ENCODE data around the gene CMSS1. TPM values are rescaled to one million over a fixed set of nuclear protein-coding genes. Genes with fewer than 3 reads are reported as not detected.

The CMSS1 gene
- total RNA-seq, 2 experiments from 2014 or later = 95.8 to 106 TPM

DNA sequence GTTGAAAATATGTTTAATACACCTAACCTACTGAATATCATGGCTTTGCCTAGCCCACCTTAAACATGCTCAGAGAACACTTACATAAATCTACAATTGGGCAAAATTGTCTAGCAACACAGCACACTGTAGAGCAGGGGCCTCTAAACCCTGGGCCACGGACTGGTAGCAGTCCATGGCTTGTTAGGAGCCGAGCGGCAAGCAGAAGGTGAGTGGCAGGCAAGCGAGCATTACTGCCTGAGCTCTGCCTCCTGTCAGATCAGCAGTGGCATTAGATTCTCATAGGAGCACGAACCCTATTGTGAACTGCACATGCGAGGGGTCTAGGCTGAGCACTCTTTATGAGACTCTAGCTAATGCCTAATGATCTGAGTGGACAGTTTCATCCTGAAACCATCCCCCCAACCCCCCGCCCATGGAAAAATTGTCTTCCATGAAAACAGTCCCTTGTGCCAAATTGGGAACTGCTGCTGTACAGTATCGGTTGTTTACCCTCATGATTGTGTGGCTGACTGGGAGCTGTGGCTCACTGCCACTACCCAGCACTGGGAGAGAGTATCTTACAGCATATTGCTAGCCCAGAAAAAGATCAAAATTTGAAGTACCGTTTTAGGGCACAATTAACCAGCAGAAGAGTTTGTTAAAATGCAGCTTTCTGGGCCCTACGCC is 26.1 kb downstream of the CMSS1 start:
- no peak overlapping the region for H3K4me3 Mint-ChIP-seq
- DNase-seq = no peak
- no peaks in the 10 kb centered on the region for H3K9me3 Mint-ChIP-seq
- H3K36me3 Mint-ChIP-seq (ENCODE audit: low read depth) = no peaks in the 10 kb centered on the region
- CTCF ChIA-PET = interaction anchor here (0.6 to 1.7 kb wide), 8 partner anchors 12 to 556 kb away, joined by 3 to 9 read pairs (median 3); no protein-coding TSS in a partner anchor
- H3K27me3 Mint-ChIP-seq (ENCODE audit: low read depth) = no peaks in the 10 kb centered on the region
- intact Hi-C loops (cut with micrococcal nuclease) = loop anchor here (1.0 kb wide), 1 partner anchor 411 kb away; no protein-coding TSS in a partner anchor
- peaks cover 12% of the 10 kb centered on the region for H3K4me1 Mint-ChIP-seq (ENCODE audit: low read depth)
- H3K27ac Mint-ChIP-seq = no peak overlapping the region

DNA sequence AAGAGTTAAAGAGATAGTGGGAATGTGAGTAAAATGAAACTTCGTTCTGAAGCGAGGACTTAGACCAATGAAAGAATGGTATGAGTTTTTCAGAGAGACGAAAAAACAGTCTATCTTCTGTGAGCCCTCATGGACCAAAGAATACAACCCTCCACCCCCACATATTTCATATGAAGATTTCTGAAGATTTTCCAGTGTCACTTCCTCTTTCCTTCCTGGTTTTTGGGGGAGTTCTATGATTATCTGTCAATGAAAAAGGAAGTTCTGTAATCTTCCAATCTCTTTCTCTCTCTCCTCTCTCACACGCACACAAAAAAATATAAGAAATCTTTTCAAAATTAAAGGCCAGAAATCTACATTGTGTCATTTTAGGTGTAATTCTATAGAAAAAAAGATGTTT is 27.7 kb downstream of the CMSS1 start:
- Mint-ChIP-seq H3K27ac (no peak overlapping the region), H3K36me3 (ENCODE audit: low read depth) (no peaks in the 10 kb centered on the region), H3K4me3 (no peak overlapping the region), H3K27me3 (ENCODE audit: low read depth) (no peaks in the 10 kb centered on the region), H3K9me3 (no peaks in the 10 kb centered on the region), H3K4me1 (ENCODE audit: low read depth) (peaks cover 12% of the 10 kb centered on the region)
- intact Hi-C loops (cut with micrococcal nuclease) = no loop called here
- no peak for DNase-seq
- CTCF ChIA-PET = no interaction called here

GRCh38 chr3:99845999-99846398 is 28.3 kb downstream of the CMSS1 start:
- Mint-ChIP-seq H3K27me3 (ENCODE audit: low read depth) (no peaks in the 10 kb centered on the region), H3K9me3 (no peaks in the 10 kb centered on the region), H3K36me3 (ENCODE audit: low read depth) (no peaks in the 10 kb centered on the region), H3K27ac (no peak overlapping the region), H3K4me3 (no peak overlapping the region), H3K4me1 (ENCODE audit: low read depth) (peaks cover 12% of the 10 kb centered on the region)
- DNase-seq = no peak
- CTCF ChIA-PET = interaction anchor here (1.1 to 1.5 kb wide), 2 partner anchors 14 to 28 kb away, joined by 4 to 7 read pairs; partner anchors contain the start of gene CMSS1
- intact Hi-C loops (cut with micrococcal nuclease) = no loop called here

GRCh38 chr3:99846477-99847160 is 29.0 kb downstream of the CMSS1 start:
- CTCF ChIA-PET = interaction anchor here (0.6 to 1.5 kb wide), 4 partner anchors 15 to 224 kb away, joined by 3 to 7 read pairs (median 4); partner anchors contain the start of gene CMSS1
- intact Hi-C loops (cut with micrococcal nuclease) = no loop called here
- H3K27ac Mint-ChIP-seq = no peak overlapping the region
- H3K36me3 Mint-ChIP-seq (ENCODE audit: low read depth) = no peaks in the 10 kb centered on the region
- H3K4me3 Mint-ChIP-seq = no peak overlapping the region
- peaks cover 12% of the 10 kb centered on the region for H3K4me1 Mint-ChIP-seq (ENCODE audit: low read depth)
- no peaks in the 10 kb centered on the region for H3K9me3 Mint-ChIP-seq
- no peak for DNase-seq
- no peaks in the 10 kb centered on the region for H3K27me3 Mint-ChIP-seq (ENCODE audit: low read depth)

DNA sequence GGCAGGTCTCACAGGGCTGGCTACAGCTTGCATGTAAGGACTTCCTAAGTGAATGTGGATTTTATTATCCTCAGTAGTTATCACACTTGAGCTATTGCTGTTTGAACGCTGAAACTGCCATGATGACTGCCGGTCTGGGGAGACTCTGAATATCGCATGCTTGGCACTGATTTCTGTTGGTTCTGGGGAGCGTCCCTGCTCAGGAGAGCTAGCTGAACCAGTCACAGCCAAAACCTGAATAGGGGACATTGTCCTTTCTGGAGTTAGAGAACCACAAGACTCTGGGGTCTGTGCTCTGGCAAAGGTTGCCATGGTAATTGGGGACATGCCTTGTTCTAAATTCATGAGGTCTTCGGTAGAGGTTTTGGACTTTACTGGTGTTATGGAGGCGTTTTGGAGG is 30.8 kb downstream of the CMSS1 start:
- Mint-ChIP-seq H3K27me3 (ENCODE audit: low read depth) (no peaks in the 10 kb centered on the region), H3K36me3 (ENCODE audit: low read depth) (no peaks in the 10 kb centered on the region), H3K4me3 (no peak overlapping the region), H3K9me3 (no peaks in the 10 kb centered on the region), H3K4me1 (ENCODE audit: low read depth) (peaks cover 12% of the 10 kb centered on the region), H3K27ac (no peak overlapping the region)
- CTCF ChIA-PET = interaction anchor here (0.6 kb wide), 1 partner anchor 440 kb away, joined by 4 read pairs; no protein-coding TSS in a partner anchor
- intact Hi-C loops (cut with micrococcal nuclease) = no loop called here
- DNase-seq = no peak

- Mint-ChIP-seq H3K27me3 (ENCODE audit: low read depth) (no peaks in the 10 kb centered on the region), H3K27ac (no peak overlapping the region), H3K36me3 (ENCODE audit: low read depth) (peaks cover 2% of the 10 kb centered on the region), H3K9me3 (no peaks in the 10 kb centered on the region), H3K4me3 (no peak overlapping the region), H3K4me1 (ENCODE audit: low read depth) (peaks cover under 1% of the 10 kb centered on the region)
- no peak for DNase-seq
- CTCF ChIA-PET = interaction anchor here (1.5 to 1.6 kb wide), 2 partner anchors 19 kb away, joined by 3 to 6 read pairs; no protein-coding TSS in a partner anchor
- intact Hi-C loops (cut with micrococcal nuclease) = no loop called here
Observed at GRCh38 chr3:99850608-99851007, 32.9 kb downstream of the CMSS1 start.

DNA sequence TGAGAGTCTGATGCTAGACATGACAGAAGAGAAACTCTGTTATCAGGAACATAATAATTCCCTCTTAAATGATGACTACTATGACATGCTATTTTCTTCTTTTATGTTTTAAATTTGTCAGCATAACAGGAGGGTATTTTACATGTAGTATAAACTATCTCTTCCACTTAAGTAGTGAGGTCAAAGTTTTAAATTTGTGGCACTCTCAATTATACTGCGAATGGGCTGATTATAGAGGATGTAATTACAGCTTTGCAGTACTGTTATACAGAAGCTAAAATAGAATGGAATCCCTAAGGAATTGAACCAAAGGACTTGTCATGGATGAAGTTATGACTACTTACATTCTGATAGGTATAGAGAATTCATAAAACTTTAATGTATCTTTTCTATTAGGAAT is 34.3 kb downstream of the CMSS1 start:
- CTCF ChIA-PET = interaction anchor here (1.6 kb wide), 1 partner anchor 20 kb away, joined by 3 read pairs; no protein-coding TSS in a partner anchor
- intact Hi-C loops (cut with micrococcal nuclease) = no loop called here
- no peak overlapping the region for H3K4me3 Mint-ChIP-seq
- DNase-seq = no peak
- no peaks in the 10 kb centered on the region for H3K9me3 Mint-ChIP-seq
- H3K4me1 Mint-ChIP-seq (ENCODE audit: low read depth) = no peaks in the 10 kb centered on the region
- H3K36me3 Mint-ChIP-seq (ENCODE audit: low read depth) = peaks cover 2% of the 10 kb centered on the region
- no peak overlapping the region for H3K27ac Mint-ChIP-seq
- no peaks in the 10 kb centered on the region for H3K27me3 Mint-ChIP-seq (ENCODE audit: low read depth)

DNA sequence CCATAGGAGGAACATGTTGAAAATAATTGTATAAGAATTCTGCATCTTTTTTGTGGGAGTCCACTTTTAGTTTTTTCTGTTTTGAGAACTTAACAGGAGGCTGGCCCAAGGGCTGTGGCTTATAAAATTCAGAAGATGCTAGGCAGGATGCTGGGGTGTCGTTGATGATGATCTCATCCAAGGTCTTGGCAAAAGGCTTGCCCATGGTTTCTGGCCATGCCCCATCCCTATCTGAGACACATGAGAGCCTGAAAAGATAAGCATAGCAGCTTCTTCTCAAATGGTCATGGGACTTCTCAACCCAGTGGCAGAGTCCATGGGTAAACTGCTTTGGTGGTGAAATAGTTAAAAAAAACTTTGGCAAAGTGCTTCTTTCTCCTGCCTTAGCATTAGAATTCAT is 35.2 kb downstream of the CMSS1 start:
- Mint-ChIP-seq H3K27me3 (ENCODE audit: low read depth) (no peaks in the 10 kb centered on the region), H3K36me3 (ENCODE audit: low read depth) (peaks cover 2% of the 10 kb centered on the region), H3K4me3 (no peak overlapping the region), H3K4me1 (ENCODE audit: low read depth) (no peaks in the 10 kb centered on the region), H3K9me3 (no peaks in the 10 kb centered on the region), H3K27ac (no peak overlapping the region)
- CTCF ChIA-PET = no interaction called here
- DNase-seq = no peak
- intact Hi-C loops (cut with micrococcal nuclease) = no loop called here

DNA sequence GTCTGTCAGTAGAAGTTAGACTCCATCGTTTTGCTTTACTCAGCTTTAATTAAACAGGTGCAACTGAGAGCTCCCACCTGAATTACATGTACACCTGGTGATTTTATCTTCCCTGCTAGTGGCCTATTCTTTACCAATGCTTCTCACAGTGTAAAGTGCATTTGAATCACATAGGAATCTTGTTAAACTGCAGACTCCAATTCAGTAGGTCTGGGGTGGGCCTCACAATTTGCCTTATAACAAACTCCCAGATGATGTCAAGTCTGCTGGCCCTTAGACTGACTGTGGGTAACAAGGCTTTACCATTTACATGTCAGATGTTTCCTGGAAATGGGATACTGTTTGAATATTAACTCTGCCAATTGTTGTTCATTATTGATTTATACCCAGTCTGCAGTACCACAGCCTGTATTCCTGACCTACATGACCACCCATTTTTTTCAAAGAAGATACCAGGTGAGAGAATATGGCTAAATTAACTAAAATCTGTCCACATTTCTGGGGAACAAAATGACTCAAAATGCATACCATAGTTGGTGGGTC is 37.2 kb downstream of the CMSS1 start:
- Mint-ChIP-seq H3K4me3 (no peak overlapping the region), H3K27ac (no peak overlapping the region), H3K36me3 (ENCODE audit: low read depth) (peaks cover 2% of the 10 kb centered on the region), H3K9me3 (no peaks in the 10 kb centered on the region), H3K4me1 (ENCODE audit: low read depth) (no peaks in the 10 kb centered on the region), H3K27me3 (ENCODE audit: low read depth) (no peaks in the 10 kb centered on the region)
- CTCF ChIA-PET = no interaction called here
- intact Hi-C loops (cut with micrococcal nuclease) = no loop called here
- DNase-seq = no peak

- H3K4me3 Mint-ChIP-seq = no peak overlapping the region
- CTCF ChIA-PET = no interaction called here
- no peak for DNase-seq
- peaks cover 2% of the 10 kb centered on the region for H3K36me3 Mint-ChIP-seq (ENCODE audit: low read depth)
- no peaks in the 10 kb centered on the region for H3K27me3 Mint-ChIP-seq (ENCODE audit: low read depth)
- H3K9me3 Mint-ChIP-seq = no peaks in the 10 kb centered on the region
- intact Hi-C loops (cut with micrococcal nuclease) = no loop called here
- H3K27ac Mint-ChIP-seq = no peak overlapping the region
- no peaks in the 10 kb centered on the region for H3K4me1 Mint-ChIP-seq (ENCODE audit: low read depth)
Observed at GRCh38 chr3:99855900-99856299, 38.2 kb downstream of the CMSS1 start.

DNA sequence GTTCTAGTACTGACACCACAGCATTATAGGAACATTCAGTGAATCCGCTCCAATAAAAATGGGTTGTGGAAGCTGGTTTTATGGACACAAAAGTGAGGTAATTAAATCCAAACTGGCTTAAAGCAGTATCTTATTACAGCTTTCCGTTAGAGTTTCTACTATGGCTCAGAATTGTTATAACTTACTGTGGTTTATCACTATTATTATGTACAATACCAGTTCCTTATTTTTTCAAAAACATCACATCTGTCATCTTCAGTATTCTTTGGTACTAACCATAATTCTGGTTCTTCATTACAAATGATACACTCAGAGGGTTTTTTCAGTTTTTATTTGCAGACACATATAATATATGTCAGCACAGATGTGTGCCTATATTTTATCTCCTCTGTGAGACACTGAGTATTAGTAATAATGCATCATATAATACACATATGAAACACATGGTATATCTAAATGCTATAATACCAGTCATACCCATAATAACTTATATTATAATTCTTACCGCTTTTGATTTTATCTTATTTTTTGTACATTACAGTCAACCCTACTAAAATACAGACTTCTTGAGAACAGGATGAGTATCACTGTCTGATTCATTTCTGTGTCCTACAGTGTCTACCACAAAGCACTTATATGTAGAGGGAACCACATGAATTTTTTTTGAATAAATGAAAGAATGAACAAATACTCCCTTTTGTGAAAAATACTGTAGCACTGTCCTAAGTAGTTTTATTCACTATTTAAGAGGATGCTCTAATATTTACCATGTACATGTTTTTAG is 39.0 kb downstream of the CMSS1 start:
- Mint-ChIP-seq H3K4me3 (no peak overlapping the region), H3K36me3 (ENCODE audit: low read depth) (peaks cover 3% of the 10 kb centered on the region), H3K27me3 (ENCODE audit: low read depth) (no peaks in the 10 kb centered on the region), H3K4me1 (ENCODE audit: low read depth) (no peaks in the 10 kb centered on the region), H3K27ac (no peak overlapping the region), H3K9me3 (no peaks in the 10 kb centered on the region)
- intact Hi-C loops (cut with micrococcal nuclease) = no loop called here
- CTCF ChIA-PET = no interaction called here
- DNase-seq = no peak

GRCh38 chr3:99857278-99857677 is 39.6 kb downstream of the CMSS1 start:
- CTCF ChIA-PET = no interaction called here
- no peak for DNase-seq
- H3K9me3 Mint-ChIP-seq = no peaks in the 10 kb centered on the region
- H3K27me3 Mint-ChIP-seq (ENCODE audit: low read depth) = no peaks in the 10 kb centered on the region
- H3K27ac Mint-ChIP-seq = no peak overlapping the region
- no peak overlapping the region for H3K4me3 Mint-ChIP-seq
- H3K36me3 Mint-ChIP-seq (ENCODE audit: low read depth) = peaks cover 3% of the 10 kb centered on the region
- H3K4me1 Mint-ChIP-seq (ENCODE audit: low read depth) = no peaks in the 10 kb centered on the region
- intact Hi-C loops (cut with micrococcal nuclease) = no loop called here

All from activated naive CD4-positive, alpha-beta T cell treated with anti-CD3 and anti-CD28 coated beads for 36 hours (primary cell).